ENCODE measurements around the gene PRR7.

The PRR7 gene

GRCh38 chr5:177487975-177488374 is 41.4 kb downstream of the PRR7 start:
- no peak for DNase-seq

GRCh38 chr5:177489119-177489716 is 42.6 kb downstream of the PRR7 start:
- DNase-seq = no peak

- no peak for DNase-seq
These were observed 43.8 kb downstream of the PRR7 start for GRCh38 chr5:177490311-177490991.

GRCh38 chr5:177490992-177491391 is 44.4 kb downstream of the PRR7 start:
- no peak for DNase-seq

GRCh38 chr5:177491429-177491945 is 44.9 kb downstream of the PRR7 start:
- DNase-seq = no peak

- no peak for DNase-seq
These were observed 45.6 kb downstream of the PRR7 start for GRCh38 chr5:177491983-177492746.

- no peak for DNase-seq
These were observed 46.2 kb downstream of the PRR7 start for GRCh38 chr5:177492841-177493240.

GRCh38 chr5:177493795-177494345 is 47.3 kb downstream of the PRR7 start:
- no peak for DNase-seq

GRCh38 chr5:177494346-177495195 is 48.0 kb downstream of the PRR7 start:
- no peak for DNase-seq

- no peak for DNase-seq
These were observed 48.8 kb downstream of the PRR7 start for GRCh38 chr5:177495243-177496060.

- DNase-seq = no peak
These were observed 49.6 kb downstream of the PRR7 start for GRCh38 chr5:177496070-177496726.

- DNase-seq = no peak
These were observed 50.2 kb downstream of the PRR7 start for GRCh38 chr5:177496727-177497291.

- DNase-seq = peak; percentile 83
These were observed 50.8 kb downstream of the PRR7 start, which contains the start of gene PDLIM7 for GRCh38 chr5:177497292-177498012. Gene PDLIM7, minus strand, starts transcription at chr5:177497604. Its CDS starts 1,092 bp downstream, at chr5:177496512.

GRCh38 chr5:177498013-177498787 is 51.6 kb downstream of the PRR7 start:
- no peak for DNase-seq

GRCh38 chr5:177499842-177500241 is 53.2 kb downstream of the PRR7 start:
- DNase-seq = no peak

- DNase-seq = peak; percentile 86
These were observed 54.3 kb downstream of the PRR7 start for GRCh38 chr5:177500685-177501522.

- DNase-seq = no peak
These were observed 55.5 kb downstream of the PRR7 start for GRCh38 chr5:177501874-177502678.

All from midbrain (tissue), 1 donor.